ENCODE data around the gene STEAP3.

DNA sequence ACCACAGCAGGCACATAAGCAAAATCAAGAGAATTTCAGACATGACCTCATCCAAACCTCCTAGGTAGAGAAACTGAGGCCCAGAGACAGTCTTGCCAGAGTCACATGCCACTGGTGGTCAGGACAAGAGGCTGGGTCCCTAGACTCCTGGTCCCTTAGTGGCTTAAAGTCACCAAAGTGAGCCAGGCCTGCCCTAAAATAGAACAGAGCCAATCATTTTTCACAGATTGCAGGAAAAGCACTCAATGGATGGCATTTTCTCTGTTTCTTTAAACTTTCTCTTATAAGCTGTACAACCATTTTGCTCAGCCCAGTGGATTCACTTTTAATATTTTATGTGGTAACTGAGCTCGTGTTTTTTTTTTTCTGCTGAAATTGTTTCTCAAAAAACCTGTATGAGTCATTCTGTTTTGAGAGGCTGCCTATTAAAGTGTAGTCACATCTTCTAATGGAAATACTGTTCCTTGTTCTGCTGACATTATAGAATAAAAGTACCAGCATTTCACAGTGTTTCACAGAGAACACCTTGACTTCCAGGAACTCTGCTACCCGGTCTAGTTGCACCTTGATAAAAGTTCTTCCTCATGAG lies 29.6 kb downstream of the STEAP3 start:
- no peak for TF ChIP-seq EZH2 (IDR thresholded peaks at IDR 0.05; ENCODE audit: insufficient read depth, low read length)
- TF ChIP-seq, protein P1, sequence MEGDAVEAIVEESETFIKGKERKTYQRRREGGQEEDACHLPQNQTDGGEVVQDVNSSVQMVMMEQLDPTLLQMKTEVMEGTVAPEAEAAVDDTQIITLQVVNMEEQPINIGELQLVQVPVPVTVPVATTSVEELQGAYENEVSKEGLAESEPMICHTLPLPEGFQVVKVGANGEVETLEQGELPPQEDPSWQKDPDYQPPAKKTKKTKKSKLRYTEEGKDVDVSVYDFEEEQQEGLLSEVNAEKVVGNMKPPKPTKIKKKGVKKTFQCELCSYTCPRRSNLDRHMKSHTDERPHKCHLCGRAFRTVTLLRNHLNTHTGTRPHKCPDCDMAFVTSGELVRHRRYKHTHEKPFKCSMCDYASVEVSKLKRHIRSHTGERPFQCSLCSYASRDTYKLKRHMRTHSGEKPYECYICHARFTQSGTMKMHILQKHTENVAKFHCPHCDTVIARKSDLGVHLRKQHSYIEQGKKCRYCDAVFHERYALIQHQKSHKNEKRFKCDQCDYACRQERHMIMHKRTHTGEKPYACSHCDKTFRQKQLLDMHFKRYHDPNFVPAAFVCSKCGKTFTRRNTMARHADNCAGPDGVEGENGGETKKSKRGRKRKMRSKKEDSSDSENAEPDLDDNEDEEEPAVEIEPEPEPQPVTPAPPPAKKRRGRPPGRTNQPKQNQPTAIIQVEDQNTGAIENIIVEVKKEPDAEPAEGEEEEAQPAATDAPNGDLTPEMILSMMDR (IDR thresholded peaks at IDR 0.05; ENCODE audit: insufficient read depth, low read depth, low read length): no peak

All from astrocyte (in vitro differentiated cells and primary cell).